ENCODE results near the gene KCNQ1. TPM values are rescaled to one million over a fixed set of nuclear protein-coding genes. Genes with fewer than 3 reads are reported as not detected.

KCNQ1 gene
- total RNA-seq, 1 donor from 2014 or later: 7.9 TPM

DNA sequence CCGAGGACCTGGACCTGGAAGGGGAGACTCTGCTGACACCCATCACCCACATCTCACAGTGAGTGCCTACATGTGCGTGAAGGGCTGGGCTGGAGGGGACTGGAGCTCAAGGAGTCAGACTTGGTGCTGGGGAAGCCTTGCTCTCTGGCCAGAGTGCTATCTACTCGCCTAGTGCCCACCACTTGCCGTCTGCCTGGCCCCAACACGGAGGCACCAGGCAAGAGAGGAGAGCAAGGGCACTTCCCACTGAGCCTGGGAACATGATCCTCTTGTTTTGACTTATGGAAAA is 217.2 kb downstream of the KCNQ1 start:
- no peak for DNase-seq (ENCODE audit: low spot score)

DNA sequence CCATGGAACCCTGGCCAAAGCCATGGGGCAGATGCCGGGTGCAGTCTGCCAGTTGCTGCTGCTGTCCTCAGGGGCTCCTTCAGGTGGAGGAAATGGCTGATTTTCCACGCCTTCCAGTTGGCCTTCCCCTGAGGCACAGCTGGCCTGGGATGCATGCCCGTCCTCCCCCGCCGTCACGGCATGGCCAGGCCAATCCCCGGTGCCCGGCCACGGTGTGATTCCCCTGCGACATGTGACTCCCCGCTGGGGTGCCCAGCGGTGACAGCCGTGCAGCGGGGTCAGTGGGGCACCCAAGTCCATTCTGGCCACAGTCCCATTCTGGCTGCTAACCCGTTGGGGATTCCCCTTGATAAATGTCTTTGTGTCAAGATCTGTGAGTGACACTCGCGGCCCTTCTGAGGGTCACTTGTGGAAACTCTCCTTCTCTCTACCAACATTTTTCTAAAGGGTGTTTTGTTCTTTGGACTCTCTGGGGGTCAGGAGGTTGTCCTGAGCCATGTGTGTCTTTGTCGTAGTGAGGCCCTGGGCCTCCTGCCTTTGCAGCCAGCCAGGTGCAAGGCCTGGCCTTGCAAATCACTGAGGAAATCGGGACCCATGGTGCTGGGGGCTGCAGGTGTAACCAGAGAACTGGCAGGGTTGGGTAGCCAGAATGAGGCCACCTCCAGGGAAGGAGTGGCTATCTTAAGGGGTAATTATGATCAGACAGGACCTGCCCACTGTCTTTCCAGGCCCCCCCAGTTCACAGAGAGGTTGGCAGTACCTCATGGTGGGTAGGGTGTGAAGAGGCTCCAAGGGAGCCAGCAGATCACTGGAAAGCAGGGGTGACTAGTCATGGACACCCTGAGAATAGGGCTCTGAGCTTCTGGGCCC is 217.9 kb downstream of the KCNQ1 start:
- DNase-seq (ENCODE audit: low spot score): no peak

DNA sequence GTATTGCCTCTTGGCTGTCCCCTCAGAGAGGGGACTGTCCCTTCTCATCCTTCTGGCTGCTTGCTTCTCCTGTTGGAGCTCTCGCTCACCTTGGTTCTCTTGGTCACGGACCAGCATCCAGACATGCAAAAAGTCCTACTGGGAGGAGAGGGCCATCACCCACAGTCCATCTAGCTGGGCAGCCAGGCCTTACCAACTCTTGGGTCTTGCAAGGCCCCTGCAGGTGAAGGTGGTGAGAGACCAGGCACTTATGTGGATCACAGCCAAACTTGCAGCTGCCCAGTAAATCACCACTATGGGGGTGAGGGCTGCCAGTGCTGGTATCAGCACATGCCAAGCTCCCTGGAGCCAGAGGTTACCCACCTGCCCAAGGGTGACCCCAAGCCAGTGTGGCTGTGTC is 218.7 kb downstream of the KCNQ1 start:
- no peak for DNase-seq (ENCODE audit: low spot score)

DNA sequence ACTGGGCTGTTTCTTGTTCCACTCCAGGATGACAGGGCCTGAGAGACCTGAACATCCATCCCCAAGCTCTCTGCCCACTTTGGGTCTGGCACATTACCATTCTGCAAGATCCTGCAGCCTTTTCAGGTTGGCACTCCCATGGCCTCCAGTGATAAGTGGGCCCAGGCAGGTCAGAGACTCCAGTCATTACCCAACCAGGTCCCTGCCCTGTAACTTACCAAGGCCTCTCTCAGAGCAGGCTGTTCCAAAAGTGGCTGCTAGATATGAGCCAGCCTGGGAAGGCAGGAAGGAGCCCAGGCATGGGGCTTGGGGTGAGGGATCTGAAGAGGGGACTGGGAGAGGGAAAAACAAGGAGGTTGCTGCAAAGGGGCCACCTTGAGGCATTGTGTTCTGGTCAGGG is 219.1 kb downstream of the KCNQ1 start:
- no peak for DNase-seq (ENCODE audit: low spot score)

DNA sequence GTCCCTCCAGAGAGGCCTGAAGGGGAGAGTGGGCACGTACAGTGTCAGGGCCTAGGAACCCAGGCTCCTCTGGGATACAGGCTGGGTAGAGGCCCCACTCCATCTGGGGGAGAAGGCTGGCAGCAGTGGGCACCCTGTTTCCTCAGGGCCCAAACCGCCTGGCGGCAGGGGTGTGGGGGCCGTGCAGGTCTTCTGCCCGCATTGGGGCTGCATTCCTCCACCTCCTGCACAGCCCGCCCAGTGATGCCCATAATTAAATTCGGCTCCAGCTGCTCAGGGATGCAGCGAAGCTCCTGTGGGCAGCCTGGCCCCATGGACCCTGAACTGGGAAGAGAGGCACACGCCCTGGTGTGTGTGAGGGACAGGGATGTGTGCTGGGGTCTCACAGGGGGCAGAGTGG is 219.6 kb downstream of the KCNQ1 start:
- no peak for DNase-seq (ENCODE audit: low spot score)

DNA sequence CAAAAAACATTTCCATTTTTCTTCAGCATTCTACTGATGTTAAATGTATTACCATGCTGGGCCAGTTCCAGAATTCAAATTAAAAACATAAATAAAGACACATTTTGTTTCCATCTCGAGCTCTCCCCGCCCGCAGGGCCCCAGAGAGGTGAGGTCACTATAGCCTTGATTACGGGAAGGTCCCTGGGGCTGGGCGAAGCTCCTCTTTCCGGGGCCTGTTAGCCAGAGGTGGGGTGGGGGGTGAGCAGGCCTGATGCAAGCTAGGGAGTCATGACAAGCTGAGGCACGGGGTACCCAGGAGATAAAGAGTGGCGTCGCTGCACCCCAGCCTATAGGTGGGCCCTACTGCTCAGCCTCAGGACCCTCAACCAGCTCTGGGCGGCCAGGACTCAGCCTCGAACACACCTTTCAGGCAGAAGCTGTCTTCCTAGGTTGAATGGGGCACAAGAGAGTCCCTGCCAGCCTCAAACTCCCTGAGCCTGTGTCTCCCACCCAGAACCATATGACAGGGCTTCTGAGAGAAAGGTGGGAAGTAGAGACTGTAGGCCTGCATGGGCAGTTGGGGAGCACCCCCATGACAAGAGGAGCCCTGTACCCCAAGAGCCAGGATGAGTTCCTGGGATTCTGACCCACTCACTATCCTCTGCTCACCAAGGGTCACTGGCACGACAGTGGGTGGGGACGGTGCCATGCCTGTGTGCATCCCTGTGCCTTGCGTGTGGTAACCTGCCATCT is 220.2 kb downstream of the KCNQ1 start:
- peak; percentile 24 for DNase-seq (ENCODE audit: low spot score)

DNA sequence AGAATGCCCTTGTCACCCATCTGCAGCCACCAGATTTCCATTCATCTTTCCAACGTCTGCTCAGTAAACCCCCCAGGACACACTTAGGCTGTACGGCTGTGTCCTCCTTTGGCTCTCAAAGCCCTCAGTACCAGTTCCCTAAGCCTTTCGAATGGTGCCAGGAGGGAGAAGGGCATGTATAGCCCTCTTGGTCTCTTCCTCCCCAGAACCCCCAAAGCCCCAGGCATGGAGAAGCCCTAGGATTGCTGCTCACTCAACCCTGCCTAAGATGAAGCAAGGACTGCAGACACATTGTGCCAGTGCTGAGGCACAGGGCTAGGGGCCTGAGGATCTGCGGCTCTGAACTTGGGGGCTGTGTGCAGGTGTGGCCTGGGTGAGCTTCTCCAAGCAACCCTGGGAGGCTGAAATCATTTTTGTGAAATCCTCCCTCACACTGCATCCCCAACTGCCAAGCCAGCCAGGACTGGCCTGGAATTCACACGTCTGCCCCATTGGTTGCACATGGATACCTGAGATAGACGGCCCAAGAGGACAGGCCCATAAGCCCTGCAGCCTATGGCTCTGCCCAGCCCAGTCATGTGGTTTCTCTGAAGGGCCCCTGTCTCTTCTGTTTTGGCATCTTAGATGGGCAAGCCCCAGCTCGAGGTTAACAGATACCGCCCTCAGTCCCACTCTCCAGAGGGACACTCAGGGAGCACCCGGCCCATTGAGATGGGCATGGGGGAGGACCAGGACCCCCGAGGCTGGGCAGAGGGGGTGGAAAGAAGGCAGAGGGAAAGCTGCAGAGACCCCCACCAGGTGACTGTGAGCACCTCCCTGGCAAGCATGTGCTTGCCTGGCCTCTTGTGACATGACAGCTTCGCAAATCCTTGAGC is 221.0 kb downstream of the KCNQ1 start:
- DNase-seq (ENCODE audit: low spot score): no peak

DNA sequence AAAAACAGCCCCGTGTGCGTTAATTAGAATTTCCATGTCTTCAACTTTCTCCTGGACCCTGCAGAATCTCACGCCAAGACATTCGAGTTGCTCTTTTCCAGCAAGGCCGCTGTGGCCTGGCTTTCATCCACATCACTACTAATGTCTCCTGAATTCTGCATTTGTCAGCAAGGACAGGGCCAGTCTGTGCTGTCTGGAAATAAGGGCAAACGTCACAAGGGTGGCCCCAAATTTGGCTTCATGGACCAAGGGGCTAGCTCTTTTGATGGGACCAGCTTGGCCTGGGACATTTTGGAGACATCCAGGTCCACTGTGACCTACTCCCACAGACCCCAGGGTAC is 221.6 kb downstream of the KCNQ1 start:
- peak; percentile 87 for DNase-seq (ENCODE audit: low spot score)

DNA sequence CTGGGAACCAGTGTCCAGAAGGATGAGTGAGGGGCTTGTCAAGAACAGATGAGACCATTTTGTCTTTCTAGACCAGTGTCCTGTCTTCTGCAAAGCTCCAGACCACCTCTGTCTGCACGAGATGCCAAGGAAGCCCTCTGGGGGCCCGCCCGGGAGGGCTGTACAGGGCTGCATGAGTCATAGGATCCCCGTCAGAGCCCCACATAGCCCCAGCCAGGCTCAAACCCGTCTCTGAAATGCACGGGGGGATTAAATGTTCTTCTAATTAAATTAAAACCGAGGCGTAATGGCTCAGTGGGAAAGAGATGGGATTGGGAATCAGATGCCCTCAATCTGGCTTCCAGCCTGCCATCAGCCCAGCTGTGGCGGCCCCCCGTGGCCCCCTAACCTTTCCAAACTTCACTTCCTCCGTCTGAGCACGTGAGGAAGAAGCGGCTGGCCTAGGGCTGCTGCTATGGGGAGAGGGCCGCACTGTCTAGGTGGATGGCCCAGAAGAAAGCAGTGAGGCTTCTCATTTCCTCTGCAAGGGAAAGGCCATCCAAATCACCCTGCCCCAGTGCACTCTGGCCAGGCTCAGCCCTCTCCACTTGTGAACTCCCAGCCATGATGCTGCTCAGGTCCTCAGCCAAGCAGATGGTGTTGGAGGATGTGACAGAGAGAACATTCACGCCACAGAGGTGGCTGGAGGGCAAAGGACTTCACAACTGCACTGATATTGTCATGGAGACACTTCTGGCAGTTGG is 222.2 kb downstream of the KCNQ1 start:
- peak; percentile 68 for DNase-seq (ENCODE audit: low spot score)

DNA sequence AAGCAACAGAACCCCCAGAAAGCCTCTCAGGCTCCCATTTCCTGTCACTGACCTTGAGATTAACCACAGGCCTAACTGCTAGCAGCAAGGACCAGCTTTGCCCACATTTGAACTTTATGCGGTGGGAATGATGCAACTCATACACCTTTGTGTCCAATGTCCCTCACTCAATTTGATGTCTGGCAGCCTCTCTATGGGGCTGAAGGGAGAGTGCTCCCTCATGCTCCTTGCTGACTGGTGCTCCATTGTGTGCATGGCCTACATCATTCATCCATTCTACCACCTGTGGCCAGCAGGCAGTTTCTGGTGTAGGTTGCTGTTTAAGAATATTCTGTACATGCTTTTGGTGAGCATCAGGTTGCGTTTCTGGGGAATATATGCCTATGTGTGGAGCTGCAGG is 223.1 kb downstream of the KCNQ1 start:
- no peak for DNase-seq (ENCODE audit: low spot score)

DNA sequence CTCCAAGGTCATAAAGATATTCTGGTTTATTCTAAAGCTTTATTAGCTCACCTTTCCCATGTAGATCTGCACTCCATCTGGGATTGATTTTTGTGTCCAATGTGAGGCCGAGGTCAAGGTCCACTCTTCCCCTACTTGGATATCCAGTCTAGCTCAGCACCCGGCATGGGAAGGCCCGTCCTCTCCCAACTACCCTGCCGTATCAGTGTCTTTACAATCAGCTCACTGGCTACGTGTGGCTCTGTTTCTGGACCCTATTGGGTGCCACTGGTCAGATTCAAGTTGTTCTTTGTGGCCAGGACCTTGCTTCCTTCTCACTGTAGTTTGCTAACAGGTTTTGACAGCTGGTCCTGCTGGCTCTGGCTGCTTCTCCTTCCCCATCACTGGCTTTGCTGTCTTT is 224.1 kb downstream of the KCNQ1 start:
- DNase-seq (ENCODE audit: low spot score): no peak

DNA sequence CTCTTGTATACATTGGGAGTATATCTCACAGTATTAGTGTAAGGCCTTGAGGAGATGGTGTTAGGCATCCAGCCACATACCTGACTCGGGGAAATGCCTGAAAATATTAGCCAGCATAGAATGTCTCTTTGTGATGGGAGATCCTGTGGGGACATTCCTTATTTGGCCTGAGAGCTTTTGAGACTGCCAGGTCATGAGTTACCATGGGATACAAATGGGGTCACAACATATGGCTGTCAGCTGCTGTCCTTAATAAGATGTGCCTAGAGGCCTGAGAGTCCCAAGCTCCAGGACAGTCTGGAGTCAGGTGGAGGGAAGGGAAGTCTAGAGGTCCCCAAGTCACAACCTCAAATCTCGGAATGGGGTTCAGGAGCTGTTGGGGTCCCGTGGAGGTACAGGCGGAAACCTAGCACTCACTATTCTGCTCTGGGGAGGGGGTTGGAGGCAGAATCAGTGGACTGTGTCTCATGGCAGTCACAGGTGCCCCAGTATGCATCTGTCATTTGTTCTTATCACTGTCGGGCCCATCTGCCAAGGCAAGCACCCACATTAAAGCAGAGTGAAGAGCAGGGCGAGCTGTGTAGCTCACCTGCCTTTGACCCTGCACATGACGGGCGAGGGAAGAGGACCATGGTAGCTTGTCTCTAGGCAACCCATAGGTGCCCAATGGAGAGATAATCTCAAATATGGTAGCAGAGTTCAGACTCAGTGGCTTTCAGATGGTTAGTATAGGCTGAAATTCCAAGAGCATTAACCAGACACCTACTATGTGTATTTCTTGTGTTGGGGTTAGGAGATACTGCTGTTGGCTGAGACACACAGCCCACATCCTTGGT is 225.0 kb downstream of the KCNQ1 start:
- no peak for DNase-seq (ENCODE audit: low spot score)

DNA sequence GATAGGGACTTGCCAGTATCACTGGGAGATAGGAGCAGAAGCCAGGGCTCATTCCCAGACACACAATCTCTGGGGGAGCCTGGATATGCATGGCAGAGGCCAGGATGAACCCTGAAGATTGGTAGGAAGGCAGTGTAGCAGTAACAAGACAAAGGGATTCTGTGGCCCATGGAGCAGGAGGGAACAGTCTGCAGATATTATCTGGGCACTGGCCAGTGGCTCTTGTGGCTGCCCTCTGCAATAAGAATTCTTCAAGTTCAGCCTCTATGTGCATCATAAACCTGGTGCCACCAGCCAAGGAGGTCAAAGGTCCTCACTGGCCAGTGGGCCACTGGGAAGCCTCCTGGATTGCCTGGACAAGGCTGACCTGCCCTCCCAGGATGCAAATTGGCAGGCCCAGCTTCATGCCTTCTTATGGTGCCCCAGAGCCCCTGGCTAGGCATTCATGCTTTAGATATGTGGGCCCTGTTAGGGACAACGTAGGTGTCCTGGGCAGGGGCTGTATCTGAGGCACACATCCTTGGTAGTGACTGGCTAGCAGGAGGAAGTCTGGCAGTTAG is 225.8 kb downstream of the KCNQ1 start:
- no peak for DNase-seq (ENCODE audit: low spot score)

DNA sequence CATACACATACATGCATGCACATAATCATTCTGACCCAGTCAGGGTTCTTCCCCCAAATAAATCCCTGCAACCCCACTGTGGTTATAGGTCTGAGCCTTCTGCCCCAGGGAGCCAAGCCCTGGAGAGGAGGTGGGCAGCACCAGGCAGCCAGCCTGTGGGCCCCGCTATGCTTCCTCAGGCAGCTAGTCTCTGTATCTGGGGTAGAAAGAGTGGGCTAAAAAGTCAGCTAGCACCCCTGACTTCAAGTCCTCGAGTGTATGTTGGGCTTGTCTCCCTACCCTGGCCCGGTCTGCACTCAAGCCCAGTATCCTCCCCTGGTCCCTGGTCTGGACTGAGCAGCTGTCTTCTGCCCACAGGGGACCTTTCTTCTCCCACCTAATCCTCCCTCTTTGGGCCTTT is 226.9 kb downstream of the KCNQ1 start:
- DNase-seq (ENCODE audit: low spot score): no peak

DNA sequence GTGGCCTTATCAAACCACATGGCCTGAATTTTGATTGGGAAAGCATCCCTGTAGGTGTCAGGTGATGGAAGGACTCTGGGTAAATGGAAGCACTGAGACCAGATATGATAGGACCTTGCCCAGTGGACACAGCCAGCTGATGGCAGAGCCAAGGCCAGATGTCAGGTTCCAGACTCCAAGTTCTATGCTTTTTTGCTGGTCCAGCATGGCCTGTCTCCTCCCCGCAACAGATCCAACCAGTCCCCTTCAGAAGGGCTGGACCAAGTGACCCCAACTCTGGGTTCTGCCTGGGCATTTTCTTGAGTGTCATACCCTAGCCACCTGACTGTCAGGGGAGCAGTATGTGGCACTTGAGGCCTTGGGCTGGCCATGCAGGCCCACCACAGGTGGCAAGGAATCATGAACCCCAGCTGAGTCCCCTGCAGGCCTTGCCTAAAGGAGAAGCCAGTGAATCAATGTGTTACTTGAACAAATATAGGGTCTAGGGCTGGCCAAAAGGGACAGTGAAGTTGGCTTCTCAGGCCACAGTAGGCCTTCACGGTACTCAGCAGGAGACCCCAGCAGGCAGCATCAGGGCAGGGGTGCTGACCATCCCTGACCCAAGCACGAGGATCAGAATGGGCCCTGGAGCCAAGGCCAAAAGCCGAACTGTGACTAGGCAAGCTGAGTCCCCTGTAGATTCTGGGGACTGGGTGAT is 227.9 kb downstream of the KCNQ1 start:
- no peak for DNase-seq (ENCODE audit: low spot score)

DNA sequence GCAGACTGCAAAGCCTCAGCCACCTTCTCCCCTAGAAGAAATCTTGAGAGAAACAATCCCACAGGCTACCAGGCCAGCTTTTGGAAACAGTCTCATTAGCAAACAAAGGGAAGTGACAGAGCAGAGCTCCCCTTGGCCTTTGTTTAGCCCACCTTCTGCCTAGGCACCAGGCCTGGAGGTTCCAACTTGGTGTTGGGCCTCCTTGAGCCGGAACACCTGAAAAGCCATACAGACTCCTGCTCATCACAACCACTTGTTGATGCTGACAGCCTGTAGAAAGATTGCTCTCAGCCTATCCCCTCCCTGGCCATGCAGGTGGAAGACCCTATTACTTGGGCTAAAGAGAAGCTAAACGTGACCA is 228.4 kb downstream of the KCNQ1 start:
- no peak for DNase-seq (ENCODE audit: low spot score)

DNA sequence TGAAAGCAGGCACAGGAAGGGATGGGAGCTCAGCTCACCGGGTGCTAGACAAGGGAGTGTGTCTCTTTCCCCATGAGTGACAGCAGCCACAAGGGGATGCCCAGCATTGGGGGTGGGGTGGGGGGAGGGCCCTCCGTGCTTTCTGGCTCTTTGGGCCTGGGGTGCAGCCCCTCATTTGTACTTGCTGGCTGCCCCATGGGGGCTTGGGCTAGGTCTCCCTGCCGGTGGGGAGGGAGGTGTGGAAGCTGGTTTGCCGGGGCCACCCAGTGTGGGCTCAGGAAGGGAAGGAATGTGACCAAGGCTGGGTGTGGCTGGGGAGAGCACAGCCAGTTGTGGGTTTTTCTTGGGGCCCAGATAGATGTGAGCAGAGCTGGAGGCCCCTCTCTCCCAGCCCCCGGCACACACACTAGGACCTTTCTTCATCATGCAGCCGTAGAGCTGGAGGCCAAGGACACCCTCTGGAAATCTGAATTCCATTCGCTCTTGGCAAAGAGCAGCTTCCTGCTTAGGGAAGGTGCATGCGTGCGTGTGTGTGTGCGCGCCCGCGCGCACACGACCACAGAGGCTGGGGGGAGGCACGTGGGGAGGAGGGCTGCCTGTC is 229.2 kb downstream of the KCNQ1 start:
- DNase-seq (ENCODE audit: low spot score): no peak

DNA sequence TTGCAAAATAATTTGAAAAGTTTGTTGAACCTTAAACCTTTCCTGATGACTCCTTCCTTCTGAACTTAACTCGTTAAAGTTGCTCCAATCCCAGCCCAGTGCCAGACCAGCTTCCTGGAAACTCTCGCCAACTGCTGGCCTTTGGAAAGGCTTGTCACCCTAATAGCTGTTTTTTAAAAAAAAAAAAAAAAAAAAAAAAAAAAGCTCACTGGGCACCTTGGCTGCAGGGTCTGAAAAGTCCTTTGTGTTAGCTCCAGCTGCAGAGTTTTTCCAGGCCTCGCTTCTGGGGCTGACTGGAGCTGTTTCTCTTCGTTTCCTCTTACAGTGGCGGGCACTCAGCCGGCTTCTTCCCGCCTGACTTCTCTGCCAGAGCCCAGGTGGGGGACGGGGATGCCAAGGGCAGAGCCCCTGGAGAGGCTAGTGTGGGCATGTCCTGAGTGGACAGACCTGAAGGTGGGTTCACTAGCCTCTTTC is 229.9 kb downstream of the KCNQ1 start:
- DNase-seq (ENCODE audit: low spot score): peak; percentile 39

DNA sequence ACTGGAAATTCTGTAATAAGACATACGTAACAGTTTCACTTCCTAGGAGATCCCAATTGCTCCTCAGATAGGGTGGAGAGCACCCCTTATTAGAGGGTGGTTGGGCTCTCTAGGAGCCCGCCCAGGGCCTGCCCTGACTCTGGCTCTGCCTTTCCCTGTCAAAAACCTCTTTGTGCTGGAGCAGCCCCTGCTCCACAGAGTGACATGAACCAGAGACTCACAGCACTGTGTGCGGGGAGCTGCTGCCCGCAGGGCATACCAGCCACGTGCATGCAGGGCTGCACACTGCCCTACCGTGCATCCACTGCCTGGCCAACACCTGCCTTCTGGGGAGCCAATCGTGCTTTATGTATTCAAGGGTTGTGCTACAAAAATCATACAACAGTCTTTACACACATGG is 230.7 kb downstream of the KCNQ1 start:
- peak; percentile 73 for DNase-seq (ENCODE audit: low spot score)

All from umbilical cord (tissue), 2 donors.